ENCODE measurements around the gene NFAM1. TPM values are rescaled to one million over a fixed set of nuclear protein-coding genes. Genes with fewer than 3 reads are reported as not detected.

Gene NFAM1
- total RNA-seq, 6 experiments from 2014 or later = 2.1 to 6.6 (median 2.4) TPM

GRCh38 chr22:42434748-42435425 is 2.7 kb upstream of the NFAM1 start:
- Histone ChIP-seq H3K27ac (no peak overlapping the region), H3K27me3 (no peaks in the 10 kb centered on the region), H3K4me3 (no peak overlapping the region), H3K9me3 (no peaks in the 10 kb centered on the region), H3K36me3 (no peaks in the 10 kb centered on the region), H3K4me1 (peaks cover 0 to 9% (median 1%) of the 10 kb centered on the region in 4 donors)
- WGBS (ENCODE audit: insufficient coverage, low coverage, low lambda C conversion rate, missing lambda C conversion rate) = 85% methylated on average over 9 of the region's 14 CpGs
- ATAC-seq (peak in 1 of 4 donors; percentile 2), DNase-seq (no peak)
- no peak for TF ChIP-seq POLR2A (IDR thresholded peaks at IDR 0.05)
- TF ChIP-seq, protein P1, sequence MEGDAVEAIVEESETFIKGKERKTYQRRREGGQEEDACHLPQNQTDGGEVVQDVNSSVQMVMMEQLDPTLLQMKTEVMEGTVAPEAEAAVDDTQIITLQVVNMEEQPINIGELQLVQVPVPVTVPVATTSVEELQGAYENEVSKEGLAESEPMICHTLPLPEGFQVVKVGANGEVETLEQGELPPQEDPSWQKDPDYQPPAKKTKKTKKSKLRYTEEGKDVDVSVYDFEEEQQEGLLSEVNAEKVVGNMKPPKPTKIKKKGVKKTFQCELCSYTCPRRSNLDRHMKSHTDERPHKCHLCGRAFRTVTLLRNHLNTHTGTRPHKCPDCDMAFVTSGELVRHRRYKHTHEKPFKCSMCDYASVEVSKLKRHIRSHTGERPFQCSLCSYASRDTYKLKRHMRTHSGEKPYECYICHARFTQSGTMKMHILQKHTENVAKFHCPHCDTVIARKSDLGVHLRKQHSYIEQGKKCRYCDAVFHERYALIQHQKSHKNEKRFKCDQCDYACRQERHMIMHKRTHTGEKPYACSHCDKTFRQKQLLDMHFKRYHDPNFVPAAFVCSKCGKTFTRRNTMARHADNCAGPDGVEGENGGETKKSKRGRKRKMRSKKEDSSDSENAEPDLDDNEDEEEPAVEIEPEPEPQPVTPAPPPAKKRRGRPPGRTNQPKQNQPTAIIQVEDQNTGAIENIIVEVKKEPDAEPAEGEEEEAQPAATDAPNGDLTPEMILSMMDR (IDR thresholded peaks at IDR 0.05) = no peak
- intact Hi-C loops (cut with DNase I) = loop anchor here (5.0 to 10.0 kb wide), 2 partner anchors 268 to 470 kb away; partner anchors contain the start of gene SEPTIN3 (in 1 of the 2)

- no CpG with 5 or more reads among the region's 27 CpGs for WGBS (ENCODE audit: insufficient coverage, low coverage, low lambda C conversion rate, missing lambda C conversion rate)
- ATAC-seq (no peak), DNase-seq (no peak)
- intact Hi-C loops (cut with DNase I) = loop anchor here in 1 of 2 donors (5.0 to 10.0 kb wide), 2 partner anchors 267 to 469 kb away; partner anchors contain the start of gene SEPTIN3
- H3K4me3 ChIP-seq = no peak overlapping the region
- H3K4me1 ChIP-seq = peaks cover 0 to 9% (median 1%) of the 10 kb centered on the region in 4 donors
- no peaks in the 10 kb centered on the region for H3K9me3 ChIP-seq
- H3K27ac ChIP-seq = no peak overlapping the region
- no peaks in the 10 kb centered on the region for H3K36me3 ChIP-seq
- H3K27me3 ChIP-seq = no peaks in the 10 kb centered on the region
- no peak for TF ChIP-seq POLR2A (IDR thresholded peaks at IDR 0.05)
These were observed 1.8 kb upstream of the NFAM1 start for GRCh38 chr22:42433754-42434682.

DNA sequence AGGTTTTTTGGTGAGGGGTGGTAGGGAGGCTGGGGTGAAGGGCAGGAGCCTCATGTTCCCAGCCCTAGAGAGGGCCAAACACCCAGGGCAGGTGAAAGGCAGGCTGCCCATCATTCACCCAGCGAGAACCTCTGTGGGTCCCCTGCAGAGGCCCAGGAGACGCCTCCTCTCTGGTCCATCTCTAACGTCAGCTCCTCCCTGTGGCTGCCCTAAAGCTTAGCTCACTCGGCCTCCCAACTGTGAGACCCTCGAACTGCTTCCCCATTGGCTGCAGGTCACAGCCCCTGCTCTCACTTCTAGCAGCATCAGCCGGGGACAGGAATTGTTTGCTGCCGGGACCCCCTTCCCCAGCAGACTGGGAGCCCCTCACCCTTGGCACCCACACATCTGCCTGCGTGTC is 615 bp upstream of the NFAM1 start:
- no peak for TF ChIP-seq POLR2A (IDR thresholded peaks at IDR 0.05)
- TF ChIP-seq, protein P1 (IDR thresholded peaks at IDR 0.05) = no peak
- H3K4me1 ChIP-seq = peaks cover 0 to 6% (median 1%) of the 10 kb centered on the region in 4 donors
- intact Hi-C loops (cut with DNase I) = loop anchor here in 1 of 2 donors (5.0 to 10.0 kb wide), 2 partner anchors 266 to 468 kb away; partner anchors contain the start of gene SEPTIN3
- H3K4me3 ChIP-seq = no peak overlapping the region
- no peaks in the 10 kb centered on the region for H3K9me3 ChIP-seq
- ATAC-seq (no peak), DNase-seq (no peak)
- H3K36me3 ChIP-seq = no peaks in the 10 kb centered on the region
- 55% methylated on average over 4 of the region's 8 CpGs for WGBS (ENCODE audit: insufficient coverage, low coverage, low lambda C conversion rate, missing lambda C conversion rate)
- peak overlapping the region; percentile 38 to 68 (median 50) for H3K27ac ChIP-seq
- H3K27me3 ChIP-seq = no peaks in the 10 kb centered on the region

GRCh38 chr22:42431401-42432019 is 693 bp downstream of the NFAM1 start:
- DNase-seq (no peak), ATAC-seq (peak in 2 of 4 donors; percentile 7 to 24)
- TF ChIP-seq, protein P1 (IDR thresholded peaks at IDR 0.05) = no peak
- no peak for TF ChIP-seq POLR2A (IDR thresholded peaks at IDR 0.05)
- H3K4me3 ChIP-seq = peak overlapping the region in 2 of 3 donors; percentile 6 to 32
- H3K27ac ChIP-seq = peak overlapping the region; percentile 38 to 68 (median 50)
- intact Hi-C loops (cut with DNase I) = loop anchor here in 1 of 2 donors (5.0 to 10.0 kb wide), 2 partner anchors 264 to 467 kb away; partner anchors contain the start of gene SEPTIN3
- WGBS (ENCODE audit: insufficient coverage, low coverage, low lambda C conversion rate, missing lambda C conversion rate) = 35% methylated on average over 7 of the region's 17 CpGs
- H3K27me3 ChIP-seq = no peaks in the 10 kb centered on the region
- peaks cover 0 to under 1% (median 0%) of the 10 kb centered on the region in 4 donors for H3K4me1 ChIP-seq
- no peaks in the 10 kb centered on the region for H3K36me3 ChIP-seq
- H3K9me3 ChIP-seq = no peaks in the 10 kb centered on the region

Data from right lobe of liver (tissue), 6 donors.